Astrocyte (in vitro differentiated cells and primary cell): ENCODE data around the gene ANKRD40CL. TPM values are rescaled to one million over a fixed set of nuclear protein-coding genes. Genes with fewer than 3 reads are reported as not detected.

Experiments used
- DNase-seq: peaks from one replicate; pipeline ENCODE4 v3.0.0-alpha.2; 2010; ENCODE audit warnings: low read depth
- FAIRE-seq: peaks from 2 replicates; lab custom pipeline; 2011; peaks lifted over from hg19 to GRCh38; lab: Jason Lieb, UNC
- H2AFZ ChIP-seq: 2 replicates; pipeline ENCODE4 v1.6.0; 2012; ENCODE audit warnings: low read depth, low read length, inconsistent platforms
- H3K27ac ChIP-seq: 2 replicates; pipeline ENCODE4 v1.5.1; 2011; ENCODE audit warnings: low read depth, low read length, inconsistent platforms
- H3K27me3 ChIP-seq: 2 replicates; pipeline ENCODE4 v1.6.0; 2011; ENCODE audit warnings: low read length, inconsistent platforms; ENCODE audit not compliant: insufficient read depth
- H3K36me3 ChIP-seq: 2 replicates; pipeline ENCODE4 v1.5.1; 2011; ENCODE audit warnings: low read length, inconsistent platforms; ENCODE audit not compliant: insufficient read depth
- H3K4me1 ChIP-seq: 2 replicates; pipeline ENCODE4 v1.5.1; 2011; ENCODE audit warnings: low read length, inconsistent platforms; ENCODE audit not compliant: insufficient read depth
- H3K4me2 ChIP-seq: 2 replicates; pipeline ENCODE4 v1.6.0; 2012; ENCODE audit warnings: low read length, inconsistent platforms
- H3K4me3 ChIP-seq: 2 replicates; pipeline ENCODE4 v1.5.1; 2011; ENCODE audit warnings: low read depth, mild to moderate bottlenecking, low read length, inconsistent platforms; ENCODE audit not compliant: insufficient read depth
- H3K79me2 ChIP-seq: 2 replicates; pipeline ENCODE4 v1.6.0; 2012; ENCODE audit warnings: mild to moderate bottlenecking, low read length, inconsistent platforms; ENCODE audit not compliant: insufficient read depth
- H3K9ac ChIP-seq: 2 replicates; pipeline ENCODE4 v1.6.0; 2012; ENCODE audit warnings: mild to moderate bottlenecking, low read length, inconsistent platforms
- H3K9me3 ChIP-seq: 2 replicates; pipeline ENCODE4 v1.5.1; 2012; ENCODE audit warnings: low read depth, mild to moderate bottlenecking, low read length, inconsistent platforms; ENCODE audit not compliant: insufficient read depth
- H4K20me1 ChIP-seq: 2 replicates; pipeline ENCODE4 v1.6.0; 2012; ENCODE audit warnings: low read length, inconsistent platforms; ENCODE audit not compliant: insufficient read depth
- H3K27ac Mint-ChIP-seq: one replicate; pipeline ENCODE4 v1.8.0; 2021; ENCODE audit warnings: mild to moderate bottlenecking, mixed read lengths; ENCODE audit not compliant: unreplicated experiment
- H3K27me3 Mint-ChIP-seq: one replicate; pipeline ENCODE4 v1.8.0; 2021; ENCODE audit warnings: low read depth, mixed read lengths; ENCODE audit not compliant: unreplicated experiment
- H3K36me3 Mint-ChIP-seq: one replicate; pipeline ENCODE4 v1.8.0; 2021; ENCODE audit warnings: low read depth, mixed read lengths; ENCODE audit not compliant: unreplicated experiment
- H3K4me1 Mint-ChIP-seq: one replicate; pipeline ENCODE4 v1.8.0; 2021; ENCODE audit warnings: low read depth, mixed read lengths; ENCODE audit not compliant: unreplicated experiment
- H3K4me3 Mint-ChIP-seq: one replicate; pipeline ENCODE4 v1.8.0; 2021; ENCODE audit warnings: mild to moderate bottlenecking, moderate library complexity, mixed read lengths; ENCODE audit not compliant: unreplicated experiment
- H3K9me3 Mint-ChIP-seq: one replicate; pipeline ENCODE4 v1.8.0; 2021; ENCODE audit warnings: mild to moderate bottlenecking, mixed read lengths; ENCODE audit not compliant: unreplicated experiment
- CTCF ChIP-seq: IDR thresholded peaks from 2 replicates; pipeline ENCODE4 v1.5.1; 2011; ENCODE audit warnings: low read depth, mild to moderate bottlenecking, inconsistent platforms, low read length, moderate library complexity; ENCODE audit not compliant: insufficient read depth
- EZH2 ChIP-seq: IDR thresholded peaks from 2 replicates; pipeline ENCODE4 v1.6.1; 2012; ENCODE audit warnings: mild to moderate bottlenecking, low read length, inconsistent platforms; ENCODE audit not compliant: insufficient read depth
- total RNA-seq: library from RNA; stranded (reverse); gene quantifications from 2 replicates; pipeline ENCODE4 v1.2.1, GENCODE V29; 2021

Gene ANKRD40CL
- total RNA-seq, 1 donor from 2014 or later = not detected

- Mint-ChIP-seq H3K36me3 (no peaks in the 10 kb centered on the region), H3K27me3 (peaks cover 15% of the 10 kb centered on the region), H3K4me3 (no peak overlapping the region), H3K4me1 (peaks cover 9% of the 10 kb centered on the region), H3K9me3 (peaks cover 3% of the 10 kb centered on the region), H3K27ac (peak overlapping the region; percentile 26)
- no peak for FAIRE-seq
- Histone ChIP-seq H3K4me3 (no peak overlapping the region), H2AFZ (no peak overlapping the region), H3K36me3 (no peaks in the 10 kb centered on the region), H3K79me2 (no peaks in the 10 kb centered on the region), H3K4me2 (no peak overlapping the region), H3K9me3 (no peaks in the 10 kb centered on the region), H3K27me3 (no peaks in the 10 kb centered on the region), H3K4me1 (no peaks in the 10 kb centered on the region), H4K20me1 (no peaks in the 10 kb centered on the region), H3K9ac (no peak overlapping the region), H3K27ac (no peak overlapping the region)
- no peak for DNase-seq
- TF ChIP-seq EZH2 (no peak), CTCF (no peak)
Measured at GRCh38 chr17:50798424-50799288, 31.3 kb upstream of the ANKRD40CL start.

DNA sequence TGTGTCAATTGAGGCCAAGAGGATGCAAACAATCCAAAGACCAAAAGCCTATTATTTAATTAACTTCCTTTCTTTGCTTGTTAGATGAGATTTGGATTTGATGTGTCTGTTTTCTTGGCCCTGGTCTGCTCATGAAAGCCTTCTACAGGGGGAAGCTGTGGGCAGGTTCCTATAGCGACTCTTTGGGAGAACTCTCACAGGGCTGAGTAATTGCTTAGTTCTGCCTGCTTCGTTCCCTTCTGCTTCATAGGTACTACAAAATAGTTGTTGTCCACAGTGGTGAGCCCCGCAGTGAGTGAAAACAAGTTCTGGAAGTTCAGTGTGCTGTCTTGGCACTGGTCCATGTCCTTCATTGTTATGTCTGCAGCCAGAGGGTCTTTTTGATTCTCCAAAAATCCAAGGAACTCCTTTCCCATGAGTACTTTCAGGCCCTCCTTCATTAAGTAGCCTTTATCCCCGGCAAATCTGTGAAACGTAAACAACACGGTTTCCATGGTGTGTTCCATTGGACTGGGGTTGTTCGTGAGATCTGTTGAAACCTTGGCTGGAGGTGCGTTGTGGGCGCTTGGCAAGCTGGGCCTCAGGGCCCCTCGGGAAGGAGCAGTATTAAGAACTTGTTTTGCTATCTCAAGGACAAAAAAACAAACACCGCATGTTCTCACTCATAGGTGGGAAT is 30.0 kb upstream of the ANKRD40CL start:
- no peak overlapping the region for H3K9ac ChIP-seq
- H3K79me2 ChIP-seq = no peaks in the 10 kb centered on the region
- H3K9me3 Mint-ChIP-seq = peaks cover 3% of the 10 kb centered on the region
- H3K27ac ChIP-seq = no peak overlapping the region
- TF ChIP-seq CTCF = no peak
- no peak for TF ChIP-seq EZH2
- no peaks in the 10 kb centered on the region for H3K36me3 Mint-ChIP-seq
- no peaks in the 10 kb centered on the region for H3K36me3 ChIP-seq
- FAIRE-seq = no peak
- H3K9me3 ChIP-seq = no peaks in the 10 kb centered on the region
- H3K27me3 Mint-ChIP-seq = peaks cover 15% of the 10 kb centered on the region
- H4K20me1 ChIP-seq = no peaks in the 10 kb centered on the region
- no peak overlapping the region for H3K27ac Mint-ChIP-seq
- H3K4me3 ChIP-seq = no peak overlapping the region
- H3K4me2 ChIP-seq = no peak overlapping the region
- H2AFZ ChIP-seq = no peak overlapping the region
- no peak overlapping the region for H3K4me3 Mint-ChIP-seq
- no peaks in the 10 kb centered on the region for H3K27me3 ChIP-seq
- no peaks in the 10 kb centered on the region for H3K4me1 ChIP-seq
- DNase-seq = no peak
- H3K4me1 Mint-ChIP-seq = peaks cover 9% of the 10 kb centered on the region
